Epithelial cell of proximal tubule (primary cell): ENCODE results near the gene ITGA6. TPM values are rescaled to one million over a fixed set of nuclear protein-coding genes. Genes with fewer than 3 reads are reported as not detected.

ENCODE experiments used
- DNase-seq: peaks from one replicate; pipeline ENCODE4 v3.0.0-alpha.2; 2011; ENCODE audit warnings: low read depth
- H3K4me3 ChIP-seq: 2 replicates; pipeline ENCODE4 v1.5.1; 2011; ENCODE audit warnings: low read depth, mild to moderate bottlenecking, low read length
- CTCF ChIP-seq: conservative IDR thresholded peaks from 2 replicates; pipeline ENCODE4 v1.5.1; 2012; ENCODE audit warnings: low read depth, mild to moderate bottlenecking, low read length
- total RNA-seq: library from RNA; depleted of rRNA; stranded (reverse); fragments of >200 nt; gene quantifications from 2 replicates; pipeline ENCODE4 v1.2.3, GENCODE V29; 2015

Gene ITGA6
- total RNA-seq, 1 donor from 2014 or later, result 100 TPM

- DNase-seq, result no peak
- no peak for TF ChIP-seq CTCF
- H3K4me3 ChIP-seq, result no peak overlapping the region
These were observed 123.0 kb downstream of the ITGA6 start for GRCh38 chr2:172550419-172550818.

GRCh38 chr2:172551271-172551670 lies 123.9 kb downstream of the ITGA6 start:
- no peak overlapping the region for H3K4me3 ChIP-seq
- no peak for TF ChIP-seq CTCF
- DNase-seq, result no peak

GRCh38 chr2:172552547-172553291 lies 125.3 kb downstream of the ITGA6 start:
- H3K4me3 ChIP-seq, result no peak overlapping the region
- peak; percentile 20 for DNase-seq
- no peak for TF ChIP-seq CTCF

- DNase-seq, result no peak
- peak overlapping the region; percentile 93 for H3K4me3 ChIP-seq
- TF ChIP-seq CTCF, result no peak
These were observed 127.2 kb downstream of the ITGA6 start for GRCh38 chr2:172554352-172555271.

GRCh38 chr2:172555272-172555521 lies 127.8 kb downstream of the ITGA6 start:
- H3K4me3 ChIP-seq, result peak overlapping the region; percentile 93
- DNase-seq, result no peak
- TF ChIP-seq CTCF, result no peak

Other genes with a start within 250 kb of the ITGA6 start
- gene PDK1, start 128.5 kb downstream of the ITGA6 start, total RNA-seq, result 3.5 and 33.3 TPM in 2 replicates